Astrocyte (in vitro differentiated cells and primary cell): Measurements from ENCODE around the gene RAET1G.
"Not testable (repeated sequence)": the region's sequence is repeated elsewhere in the genome, so short reads cannot be mapped to it uniquely, and the experiment has no call there.

Source experiments
- EZH2 ChIP-seq: IDR thresholded peaks from 2 replicates; pipeline ENCODE4 v1.6.1; 2012; ENCODE audit warnings: mild to moderate bottlenecking, low read length, inconsistent platforms; ENCODE audit not compliant: insufficient read depth
- TF ChIP-seq, protein P1 (sequence below): IDR thresholded peaks from 2 replicates; pipeline ENCODE4 v1.5.1; 2011; ENCODE audit warnings: low read depth, mild to moderate bottlenecking, inconsistent platforms, low read length, moderate library complexity; ENCODE audit not compliant: insufficient read depth

DNA sequence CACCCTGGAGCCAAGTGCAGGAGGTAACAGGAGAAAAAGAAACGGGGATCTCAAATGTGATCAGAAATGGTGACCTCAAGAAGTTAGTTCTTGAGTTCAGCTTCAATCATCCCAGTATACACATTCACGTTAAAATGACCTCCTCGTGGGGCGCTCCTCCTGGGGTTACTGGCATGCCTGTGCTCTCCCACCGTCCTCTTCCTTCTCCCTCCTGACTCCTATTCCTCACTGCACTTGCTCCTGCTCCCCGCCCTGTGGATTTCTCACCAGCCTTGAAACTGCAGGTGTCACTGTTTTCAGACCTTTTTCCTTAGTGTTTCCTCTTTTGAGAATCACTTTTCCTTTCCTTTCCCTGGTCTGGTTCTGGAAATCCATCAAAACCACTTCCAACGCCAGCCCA is 23.7 kb upstream of the RAET1G start:
- TF ChIP-seq, protein P1, sequence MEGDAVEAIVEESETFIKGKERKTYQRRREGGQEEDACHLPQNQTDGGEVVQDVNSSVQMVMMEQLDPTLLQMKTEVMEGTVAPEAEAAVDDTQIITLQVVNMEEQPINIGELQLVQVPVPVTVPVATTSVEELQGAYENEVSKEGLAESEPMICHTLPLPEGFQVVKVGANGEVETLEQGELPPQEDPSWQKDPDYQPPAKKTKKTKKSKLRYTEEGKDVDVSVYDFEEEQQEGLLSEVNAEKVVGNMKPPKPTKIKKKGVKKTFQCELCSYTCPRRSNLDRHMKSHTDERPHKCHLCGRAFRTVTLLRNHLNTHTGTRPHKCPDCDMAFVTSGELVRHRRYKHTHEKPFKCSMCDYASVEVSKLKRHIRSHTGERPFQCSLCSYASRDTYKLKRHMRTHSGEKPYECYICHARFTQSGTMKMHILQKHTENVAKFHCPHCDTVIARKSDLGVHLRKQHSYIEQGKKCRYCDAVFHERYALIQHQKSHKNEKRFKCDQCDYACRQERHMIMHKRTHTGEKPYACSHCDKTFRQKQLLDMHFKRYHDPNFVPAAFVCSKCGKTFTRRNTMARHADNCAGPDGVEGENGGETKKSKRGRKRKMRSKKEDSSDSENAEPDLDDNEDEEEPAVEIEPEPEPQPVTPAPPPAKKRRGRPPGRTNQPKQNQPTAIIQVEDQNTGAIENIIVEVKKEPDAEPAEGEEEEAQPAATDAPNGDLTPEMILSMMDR: not testable (repeated sequence)
- not testable (repeated sequence) for TF ChIP-seq EZH2
